ENCODE measurements around the gene KNCN.

Gene KNCN

GRCh38 chr1:46528297-46528955 is 23.0 kb downstream of the KNCN start:
- no peaks in the 10 kb centered on the region for H3K36me3 ChIP-seq (ENCODE audit: insufficient read depth, low read length)
- no peak overlapping the region for H3K9ac ChIP-seq (ENCODE audit: low read depth, low read length)
- H3K9me3 ChIP-seq (ENCODE audit: control insufficient read depth, insufficient read depth, low read length), result no peaks in the 10 kb centered on the region
- peaks cover 20% of the 10 kb centered on the region; the same call in 1 of the 2 replicates for H3K4me1 ChIP-seq (ENCODE audit: insufficient read depth, low read length)

DNA sequence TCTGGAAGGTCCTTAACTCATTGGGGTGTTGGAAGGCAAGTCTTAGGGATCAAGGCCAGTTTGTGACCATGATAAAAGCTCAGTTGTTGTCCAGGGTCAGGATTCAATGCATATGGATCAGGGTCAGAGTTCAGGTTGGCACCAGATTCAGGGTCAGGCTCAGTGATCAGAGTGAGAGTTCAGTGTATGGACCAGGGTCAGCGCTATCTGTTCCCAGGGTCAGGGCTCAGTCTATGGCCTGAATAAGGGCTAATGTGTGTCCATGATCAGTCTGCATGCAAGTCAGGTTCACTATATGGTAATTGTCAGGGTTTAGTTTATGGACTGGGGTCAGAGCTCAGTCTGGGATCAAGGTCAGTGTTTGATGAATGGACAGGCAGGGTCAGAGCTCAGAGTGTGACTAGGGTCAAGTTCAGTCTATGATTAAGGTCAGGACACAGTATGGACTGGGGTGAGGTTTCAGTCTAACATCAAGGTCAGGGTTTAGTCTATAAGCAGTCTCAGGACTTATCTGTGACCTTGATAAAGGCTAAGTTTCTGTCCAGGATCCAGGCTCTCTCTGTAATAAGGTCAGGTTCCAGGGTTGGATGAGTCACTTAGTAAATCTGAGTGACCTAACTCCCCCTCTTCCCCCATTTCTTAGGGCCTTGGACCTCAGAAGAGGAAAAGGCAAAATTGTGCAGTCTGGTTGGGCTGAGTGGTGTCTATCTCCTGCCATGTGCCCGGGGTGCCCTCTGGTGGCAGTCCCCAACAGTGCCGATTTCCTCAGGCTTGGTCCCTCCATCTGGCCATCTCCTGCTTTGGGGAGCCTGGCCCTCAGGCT is 23.8 kb downstream of the KNCN start:
- Histone ChIP-seq H3K9ac (ENCODE audit: low read depth, low read length) (no peak overlapping the region), H3K36me3 (ENCODE audit: insufficient read depth, low read length) (no peaks in the 10 kb centered on the region), H3K4me1 (ENCODE audit: insufficient read depth, low read length) (peaks cover 22% of the 10 kb centered on the region; the same call in 1 of the 2 replicates)

DNA sequence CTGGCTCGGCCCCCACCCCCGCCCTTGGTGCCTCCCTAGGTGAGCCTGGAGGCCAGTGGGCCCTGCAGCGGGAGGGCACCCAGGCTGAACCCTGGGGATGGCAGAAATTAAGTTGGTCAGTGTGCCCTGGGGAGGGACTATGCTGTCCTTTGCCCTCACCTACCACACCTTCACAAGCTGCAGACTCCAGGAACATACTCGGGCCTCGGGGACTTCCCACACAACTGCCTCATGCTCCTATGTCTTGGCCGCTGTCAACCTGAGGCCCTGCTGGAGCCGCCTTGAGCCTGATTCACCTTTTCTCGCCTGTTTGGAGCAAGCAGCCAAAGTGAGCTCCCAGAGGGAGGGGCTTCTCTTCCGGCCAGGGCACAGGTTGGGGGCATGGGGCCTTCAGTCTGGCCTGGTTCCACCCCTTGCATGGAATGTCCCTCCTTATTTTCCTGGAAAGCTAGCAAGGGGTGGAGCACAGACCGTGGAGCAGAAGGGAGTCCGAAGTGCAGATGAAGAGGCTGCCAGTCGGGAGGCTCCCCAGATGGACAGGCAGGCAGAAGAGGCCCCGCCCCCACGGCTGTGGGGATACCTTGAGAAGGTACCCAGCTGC is 24.7 kb downstream of the KNCN start:
- H3K4me1 ChIP-seq (ENCODE audit: insufficient read depth, low read length), result peaks cover 30% of the 10 kb centered on the region; the same call in 1 of the 2 replicates
- H3K9me3 ChIP-seq (ENCODE audit: control insufficient read depth, insufficient read depth, low read length), result no peaks in the 10 kb centered on the region
- H3K9ac ChIP-seq (ENCODE audit: low read depth, low read length), result no peak overlapping the region
- H3K36me3 ChIP-seq (ENCODE audit: insufficient read depth, low read length), result no peaks in the 10 kb centered on the region

More for the DNA sequence above, 23.8 kb downstream of the KNCN start:
- H3K9me3 ChIP-seq (ENCODE audit: control insufficient read depth, insufficient read depth, low read length), result no peaks in the 10 kb centered on the region

DNA sequence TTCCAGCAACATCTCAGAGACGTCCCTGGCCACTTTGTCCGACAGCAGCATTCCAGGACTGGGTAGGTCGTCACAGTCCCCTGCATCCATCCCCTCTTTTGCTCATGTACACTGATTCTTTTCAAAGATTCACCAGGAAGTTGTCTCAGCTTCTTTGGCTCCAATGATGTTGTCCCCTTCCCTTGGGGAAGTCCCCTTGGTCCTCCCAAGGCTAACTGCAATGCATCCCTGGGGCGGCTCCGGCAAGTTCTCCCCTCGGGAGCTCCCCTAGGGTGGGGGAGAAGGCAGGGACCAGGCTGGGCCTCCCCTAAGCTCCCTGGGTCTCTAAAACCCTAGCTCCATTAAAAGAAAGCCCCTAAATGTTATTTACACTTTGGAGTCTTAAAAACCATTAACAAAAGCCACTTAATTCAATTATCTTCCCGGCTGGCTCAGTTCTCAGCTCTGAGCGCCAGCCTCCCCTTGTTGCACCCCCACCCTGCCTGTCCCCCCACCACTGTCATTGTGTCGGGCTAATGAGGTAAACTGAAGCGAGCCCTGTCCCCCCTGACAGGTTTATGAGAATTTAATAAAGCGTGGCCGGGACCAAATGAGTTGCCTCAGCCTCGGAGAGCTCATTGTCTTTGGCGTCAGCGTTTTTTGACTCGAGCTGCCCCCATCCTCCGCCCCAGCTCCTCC is 25.3 kb downstream of the KNCN start:
- Histone ChIP-seq H3K36me3 (ENCODE audit: insufficient read depth, low read length) (no peaks in the 10 kb centered on the region), H3K9me3 (ENCODE audit: control insufficient read depth, insufficient read depth, low read length) (no peaks in the 10 kb centered on the region), H3K4me1 (ENCODE audit: insufficient read depth, low read length) (peaks cover 30% of the 10 kb centered on the region; the same call in 1 of the 2 replicates), H3K9ac (ENCODE audit: low read depth, low read length) (no peak overlapping the region)

DNA sequence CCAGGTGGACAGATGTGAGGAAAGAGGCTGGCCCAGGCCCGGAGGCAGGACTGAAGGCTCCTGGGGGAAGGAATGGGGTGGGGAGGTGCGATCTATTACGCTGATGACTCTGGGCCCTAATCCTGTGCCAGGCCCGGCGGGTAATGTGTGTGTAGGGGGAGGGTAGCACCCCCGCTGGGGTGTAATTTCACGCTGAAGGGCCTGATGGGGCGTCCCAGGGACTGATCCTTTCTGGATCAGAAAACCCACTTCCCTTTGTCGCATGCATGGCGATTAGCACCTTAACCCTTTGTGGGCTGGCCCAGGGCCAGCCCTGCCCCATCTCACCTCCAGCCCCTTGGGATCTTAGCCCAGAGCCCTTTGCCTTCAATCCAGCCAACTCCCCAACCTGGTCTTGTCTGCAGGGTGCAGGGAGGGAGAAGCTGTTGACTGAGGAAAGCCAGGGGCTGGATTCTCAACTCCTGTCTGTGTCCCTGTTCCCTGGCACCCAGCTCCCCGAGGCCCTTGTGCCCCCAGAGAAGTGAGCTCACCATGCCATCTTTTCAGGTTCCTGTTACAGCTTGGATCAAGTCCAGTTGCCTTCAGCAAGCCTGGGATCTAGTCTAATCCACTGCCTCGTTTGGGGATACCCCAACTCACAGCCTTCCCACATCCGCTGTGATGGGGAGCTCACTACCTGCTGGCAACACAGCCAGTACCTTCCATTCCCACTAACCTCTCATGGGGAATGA is 26.0 kb downstream of the KNCN start:
- Histone ChIP-seq H3K36me3 (ENCODE audit: insufficient read depth, low read length) (no peaks in the 10 kb centered on the region), H3K9ac (ENCODE audit: low read depth, low read length) (no peak overlapping the region), H3K4me1 (ENCODE audit: insufficient read depth, low read length) (peaks cover 29% of the 10 kb centered on the region; the same call in 1 of the 2 replicates), H3K9me3 (ENCODE audit: control insufficient read depth, insufficient read depth, low read length) (no peaks in the 10 kb centered on the region)

DNA sequence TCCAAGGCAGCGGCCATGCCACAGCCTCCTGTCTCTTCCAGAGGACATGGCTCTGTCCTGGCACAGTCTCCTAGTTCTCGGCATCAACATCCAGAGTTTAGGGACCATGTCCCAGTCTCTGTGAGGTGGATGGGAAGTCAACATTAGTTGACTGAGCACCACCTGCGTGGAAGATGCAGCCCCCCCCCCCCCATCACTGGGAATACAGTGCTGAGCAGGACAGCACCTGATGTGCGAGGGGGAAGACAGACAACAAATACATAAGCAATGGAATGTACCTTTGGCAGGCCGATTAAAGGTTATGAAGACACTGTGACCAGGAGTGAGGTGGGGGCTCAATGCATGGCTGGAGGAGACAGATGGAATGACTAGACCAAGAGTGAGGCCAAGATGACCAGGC is 26.6 kb downstream of the KNCN start:
- peaks cover 33% of the 10 kb centered on the region; the same call in 1 of the 2 replicates for H3K4me1 ChIP-seq (ENCODE audit: insufficient read depth, low read length)
- H3K36me3 ChIP-seq (ENCODE audit: insufficient read depth, low read length), result no peaks in the 10 kb centered on the region
- H3K9me3 ChIP-seq (ENCODE audit: control insufficient read depth, insufficient read depth, low read length), result no peaks in the 10 kb centered on the region
- no peak overlapping the region for H3K9ac ChIP-seq (ENCODE audit: low read depth, low read length)

- Histone ChIP-seq H3K4me1 (ENCODE audit: insufficient read depth, low read length) (peaks cover 33% of the 10 kb centered on the region; the same call in 1 of the 2 replicates), H3K36me3 (ENCODE audit: insufficient read depth, low read length) (no peaks in the 10 kb centered on the region), H3K9ac (ENCODE audit: low read depth, low read length) (no peak overlapping the region), H3K9me3 (ENCODE audit: control insufficient read depth, insufficient read depth, low read length) (no peaks in the 10 kb centered on the region)
Measured at GRCh38 chr1:46523496-46524353, 27.7 kb downstream of the KNCN start.

- H3K9ac ChIP-seq (ENCODE audit: low read depth, low read length), result no peak overlapping the region
- no peaks in the 10 kb centered on the region for H3K36me3 ChIP-seq (ENCODE audit: insufficient read depth, low read length)
- peaks cover 33% of the 10 kb centered on the region; the same call in 1 of the 2 replicates for H3K4me1 ChIP-seq (ENCODE audit: insufficient read depth, low read length)
- no peaks in the 10 kb centered on the region for H3K9me3 ChIP-seq (ENCODE audit: control insufficient read depth, insufficient read depth, low read length)
Measured at GRCh38 chr1:46522969-46523320, 28.5 kb downstream of the KNCN start.

- H3K4me1 ChIP-seq (ENCODE audit: insufficient read depth, low read length), result peaks cover 33% of the 10 kb centered on the region; the same call in 1 of the 2 replicates
- no peaks in the 10 kb centered on the region for H3K36me3 ChIP-seq (ENCODE audit: insufficient read depth, low read length)
- H3K9ac ChIP-seq (ENCODE audit: low read depth, low read length), result no peak overlapping the region
- no peaks in the 10 kb centered on the region for H3K9me3 ChIP-seq (ENCODE audit: control insufficient read depth, insufficient read depth, low read length)
Measured at GRCh38 chr1:46522184-46522968, 29.1 kb downstream of the KNCN start.

- Histone ChIP-seq H3K36me3 (ENCODE audit: insufficient read depth, low read length) (no peaks in the 10 kb centered on the region), H3K9me3 (ENCODE audit: control insufficient read depth, insufficient read depth, low read length) (no peaks in the 10 kb centered on the region), H3K4me1 (ENCODE audit: insufficient read depth, low read length) (peaks cover 39% of the 10 kb centered on the region), H3K9ac (ENCODE audit: low read depth, low read length) (no peak overlapping the region)
Measured at GRCh38 chr1:46521414-46521813, 30.0 kb downstream of the KNCN start.

- H3K9me3 ChIP-seq (ENCODE audit: control insufficient read depth, insufficient read depth, low read length), result no peaks in the 10 kb centered on the region
- H3K4me1 ChIP-seq (ENCODE audit: insufficient read depth, low read length), result peaks cover 36% of the 10 kb centered on the region
- no peaks in the 10 kb centered on the region for H3K36me3 ChIP-seq (ENCODE audit: insufficient read depth, low read length)
- H3K9ac ChIP-seq (ENCODE audit: low read depth, low read length), result no peak overlapping the region
Measured at GRCh38 chr1:46520063-46520911, 31.2 kb downstream of the KNCN start.

DNA sequence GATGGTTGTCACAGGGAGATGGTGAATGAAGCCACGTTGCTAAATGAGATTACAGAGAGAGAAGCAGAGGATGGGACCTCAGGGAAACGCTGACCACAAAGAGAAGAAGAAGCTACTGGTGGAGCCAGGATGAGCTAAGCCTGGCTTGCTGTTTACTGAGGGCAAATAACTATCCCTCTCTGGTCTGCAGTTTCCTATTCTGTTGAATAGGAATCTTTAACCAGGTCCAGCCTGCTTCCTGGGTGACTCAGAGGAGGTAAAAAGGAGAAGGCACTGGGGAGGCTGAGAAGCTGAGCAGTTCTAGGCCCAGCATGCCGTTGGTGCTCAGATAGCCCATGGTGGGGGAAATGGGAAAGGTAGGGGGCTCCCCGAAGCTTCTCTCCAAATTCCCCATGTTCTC is 32.2 kb downstream of the KNCN start:
- H3K9me3 ChIP-seq (ENCODE audit: control insufficient read depth, insufficient read depth, low read length), result no peaks in the 10 kb centered on the region
- no peaks in the 10 kb centered on the region for H3K36me3 ChIP-seq (ENCODE audit: insufficient read depth, low read length)
- peaks cover 30% of the 10 kb centered on the region for H3K4me1 ChIP-seq (ENCODE audit: insufficient read depth, low read length)
- H3K9ac ChIP-seq (ENCODE audit: low read depth, low read length), result no peak overlapping the region

Measured in ES-I3 (cell line).